H9 (cell line): ENCODE measurements around the gene PALS2. TPM values are rescaled to one million over a fixed set of nuclear protein-coding genes. Genes with fewer than 3 reads are reported as not detected.

ENCODE experiments used
- DNase-seq: peaks from one replicate; pipeline ENCODE4 v3.0.0-alpha.2; 2017
- H2AFZ ChIP-seq: one replicate; pipeline ENCODE4 v1.6.1; 2013; ENCODE audit warnings: mild to moderate bottlenecking, low read length, control low read depth, moderate library complexity
- H2AK5ac ChIP-seq: 2 replicates; pipeline ENCODE4 v1.6.1; 2013; ENCODE audit warnings: low read length, control low read depth, mixed read lengths; ENCODE audit not compliant: insufficient read length
- H2BK120ac ChIP-seq: one replicate; pipeline ENCODE4 v1.6.1; 2013; ENCODE audit warnings: low read depth, mild to moderate bottlenecking, low read length, control low read depth, inconsistent platforms; ENCODE audit not compliant: poor library complexity, severe bottlenecking
- H2BK12ac ChIP-seq: 2 replicates; pipeline ENCODE4 v1.6.1; 2013; ENCODE audit warnings: low read length, control low read depth, mixed read lengths, low read depth; ENCODE audit not compliant: insufficient read length
- H2BK15ac ChIP-seq: 2 replicates; pipeline ENCODE4 v1.6.1; 2013; ENCODE audit warnings: low read depth, low read length, control low read depth
- H2BK20ac ChIP-seq: one replicate; pipeline ENCODE4 v1.6.1; 2013; ENCODE audit warnings: low read depth, mild to moderate bottlenecking, low read length, control low read depth, inconsistent platforms; ENCODE audit not compliant: poor library complexity, severe bottlenecking
- H2BK5ac ChIP-seq: 2 replicates; pipeline ENCODE4 v1.6.1; 2013; ENCODE audit warnings: low read length, control low read depth, mixed read lengths; ENCODE audit not compliant: insufficient read length
- H3K14ac ChIP-seq: 2 replicates; pipeline ENCODE4 v1.6.1; 2013; ENCODE audit warnings: low read length, control low read depth; ENCODE audit not compliant: insufficient read depth
- H3K18ac ChIP-seq: 2 replicates; pipeline ENCODE4 v1.6.1; 2013; ENCODE audit warnings: low read depth, mild to moderate bottlenecking, mixed read lengths, low read length, control low read depth; ENCODE audit not compliant: insufficient read length
- H3K23ac ChIP-seq: 2 replicates; pipeline ENCODE4 v1.6.1; 2013; ENCODE audit warnings: low read length, control low read depth, mixed read lengths, low read depth; ENCODE audit not compliant: insufficient read length
- H3K23me2 ChIP-seq: 2 replicates; pipeline ENCODE4 v1.6.1; 2013; ENCODE audit warnings: low read depth, mild to moderate bottlenecking, mixed read lengths, low read length, control low read depth; ENCODE audit not compliant: insufficient read length, poor library complexity, severe bottlenecking
- H3K27ac ChIP-seq: 2 replicates; pipeline ENCODE4 v1.5.1; 2013; ENCODE audit warnings: low read length, control low read depth, mixed read lengths, low read depth; ENCODE audit not compliant: insufficient read length
- H3K27me3 ChIP-seq: 2 replicates; pipeline ENCODE4 v1.6.1; 2013; ENCODE audit warnings: low read length, control low read depth, inconsistent platforms; ENCODE audit not compliant: insufficient read depth
- H3K4ac ChIP-seq: 2 replicates; pipeline ENCODE4 v1.6.1; 2013; ENCODE audit warnings: low read depth, mild to moderate bottlenecking, control low read depth, inconsistent platforms, low read length, moderate library complexity
- H3K4me1 ChIP-seq: 2 replicates; pipeline ENCODE4 v1.6.1; 2013; ENCODE audit warnings: low read length, control low read depth, inconsistent platforms; ENCODE audit not compliant: insufficient read depth
- H3K4me2 ChIP-seq: 2 replicates; pipeline ENCODE4 v1.6.1; 2013; ENCODE audit warnings: low read length, control low read depth, mixed read lengths; ENCODE audit not compliant: insufficient read length, insufficient read depth
- H3K56ac ChIP-seq: 2 replicates; pipeline ENCODE4 v1.6.1; 2013; ENCODE audit warnings: low read depth, mild to moderate bottlenecking, mixed read lengths, low read length, control low read depth; ENCODE audit not compliant: insufficient read length
- H3K79me1 ChIP-seq: 2 replicates; pipeline ENCODE4 v1.6.1; 2013; ENCODE audit warnings: low read depth, mild to moderate bottlenecking, moderate library complexity, low read length, control low read depth, inconsistent platforms; ENCODE audit not compliant: insufficient read depth, poor library complexity, severe bottlenecking
- H3K79me2 ChIP-seq: 2 replicates; pipeline ENCODE4 v1.6.1; 2013; ENCODE audit warnings: low read length, control low read depth, inconsistent platforms; ENCODE audit not compliant: insufficient read depth
- H3K9ac ChIP-seq: 2 replicates; pipeline ENCODE4 v1.6.1; 2013; ENCODE audit warnings: low read length, control low read depth, mixed read lengths; ENCODE audit not compliant: insufficient read length; ENCODE audit errors: extremely low read depth
- H3K9me3 ChIP-seq: one replicate; pipeline ENCODE4 v1.6.1; 2013; ENCODE audit warnings: low read depth, low read length, inconsistent platforms; ENCODE audit not compliant: control insufficient read depth
- H3T11ph ChIP-seq: one replicate; pipeline ENCODE4 v1.6.1; 2013; ENCODE audit warnings: mild to moderate bottlenecking, low read length, control low read depth, inconsistent platforms
- H4K20me1 ChIP-seq: one replicate; pipeline ENCODE4 v1.6.1; 2013; ENCODE audit not compliant: control insufficient read depth, insufficient read length, insufficient read depth
- H4K5ac ChIP-seq: 2 replicates; pipeline ENCODE4 v1.6.1; 2013; ENCODE audit warnings: low read depth, mild to moderate bottlenecking, mixed read lengths, low read length, control low read depth; ENCODE audit not compliant: insufficient read length
- H4K8ac ChIP-seq: replicated peaks from 2 replicates; pipeline ENCODE4 v1.6.1; 2013; ENCODE audit warnings: low read length, control low read depth, mixed read lengths, low read depth; ENCODE audit not compliant: insufficient read length
- H4K91ac ChIP-seq: 2 replicates; pipeline ENCODE4 v1.6.1; 2013; ENCODE audit warnings: low read depth, mild to moderate bottlenecking, moderate library complexity, mixed read lengths, low read length, control low read depth; ENCODE audit not compliant: insufficient read length
- H3K27ac Mint-ChIP-seq, 3 experiments: 2 replicates in 2 of 3; 3 replicates in 1 of 3; pipeline ENCODE4 v1.8.0; 2020 to 2021; ENCODE audit warnings: mixed read lengths in 3 of 3, mild to moderate bottlenecking in 1 of 3, moderate library complexity in 1 of 3
- H3K27me3 Mint-ChIP-seq: 2 replicates; pipeline ENCODE4 v1.8.0; 2021; ENCODE audit warnings: low read depth, mild to moderate bottlenecking, moderate library complexity, mixed read lengths
- H3K36me3 Mint-ChIP-seq, 3 experiments: 2 replicates in 2 of 3; 3 replicates in 1 of 3; pipeline ENCODE4 v1.8.0; 2020 to 2021; ENCODE audit warnings: low read depth in 3 of 3, mixed read lengths in 3 of 3; ENCODE audit not compliant: insufficient read depth in 1 of 3
- H3K4me1 Mint-ChIP-seq, 2 experiments: 2 replicates each; pipeline ENCODE4 v1.8.0; 2020; ENCODE audit warnings: mixed read lengths in 2 of 2
- H3K4me3 Mint-ChIP-seq, 2 experiments: 2 replicates in 1 of 2; 3 replicates in 1 of 2; pipeline ENCODE4 v1.8.0; 2020 to 2021; ENCODE audit warnings: mild to moderate bottlenecking in 2 of 2, mixed read lengths in 2 of 2, moderate library complexity in 1 of 2
- H3K9me3 Mint-ChIP-seq, 2 experiments: 2 replicates in 1 of 2; 3 replicates in 1 of 2; pipeline ENCODE4 v1.8.0; 2020; ENCODE audit warnings: mild to moderate bottlenecking in 2 of 2, mixed read lengths in 2 of 2, moderate library complexity in 1 of 2
- total RNA-seq: library from RNA; stranded (reverse); gene quantifications from 2 replicates; pipeline ENCODE4 v1.2.1, GENCODE V29; 2021
- TF ChIP-seq, protein P1 (sequence below): fragments of 200-600 bp; sonication (generic); conservative IDR thresholded peaks from 3 replicates; pipeline ENCODE4 v1.8.0; 2021; ENCODE audit warnings: antibody characterized with exemption, mild to moderate bottlenecking

The PALS2 gene
- total RNA-seq, 1 experiment from 2014 or later: 63.1 TPM

DNA sequence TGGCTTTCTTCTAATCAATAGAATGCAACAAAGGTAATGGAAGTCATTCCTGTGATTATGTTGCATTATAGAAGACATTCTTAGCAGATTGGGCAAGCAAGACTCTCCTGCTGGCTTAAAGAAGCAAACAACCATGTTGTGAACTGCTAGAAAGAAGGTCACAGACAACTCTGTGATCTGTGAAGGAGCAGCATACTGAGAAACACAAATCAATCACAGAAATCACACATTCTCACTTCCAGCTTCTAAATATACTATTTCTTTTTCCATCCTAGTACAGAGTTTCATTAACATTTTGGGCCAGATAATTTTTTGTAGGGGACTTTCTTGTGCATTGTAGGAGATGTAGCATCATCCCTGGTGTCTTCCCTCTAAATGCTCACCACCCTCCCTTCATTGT lies 28.0 kb upstream of the PALS2 start:
- no peak overlapping the region for H3K9ac ChIP-seq
- no peak overlapping the region for H3K18ac ChIP-seq
- Mint-ChIP-seq H3K9me3 (no peaks in the 10 kb centered on the region), H3K27ac (no peak overlapping the region), H3K36me3 (no peaks in the 10 kb centered on the region), H3K4me1 (peaks cover 0 to 6% of the 10 kb centered on the region in 2 experiments; a peak in 2 of 4 replicates), H3K27me3 (peaks cover 2% of the 10 kb centered on the region), H3K4me3 (no peak overlapping the region)
- no peak overlapping the region for H4K91ac ChIP-seq
- H2BK5ac ChIP-seq: no peak overlapping the region
- TF ChIP-seq, protein P1, sequence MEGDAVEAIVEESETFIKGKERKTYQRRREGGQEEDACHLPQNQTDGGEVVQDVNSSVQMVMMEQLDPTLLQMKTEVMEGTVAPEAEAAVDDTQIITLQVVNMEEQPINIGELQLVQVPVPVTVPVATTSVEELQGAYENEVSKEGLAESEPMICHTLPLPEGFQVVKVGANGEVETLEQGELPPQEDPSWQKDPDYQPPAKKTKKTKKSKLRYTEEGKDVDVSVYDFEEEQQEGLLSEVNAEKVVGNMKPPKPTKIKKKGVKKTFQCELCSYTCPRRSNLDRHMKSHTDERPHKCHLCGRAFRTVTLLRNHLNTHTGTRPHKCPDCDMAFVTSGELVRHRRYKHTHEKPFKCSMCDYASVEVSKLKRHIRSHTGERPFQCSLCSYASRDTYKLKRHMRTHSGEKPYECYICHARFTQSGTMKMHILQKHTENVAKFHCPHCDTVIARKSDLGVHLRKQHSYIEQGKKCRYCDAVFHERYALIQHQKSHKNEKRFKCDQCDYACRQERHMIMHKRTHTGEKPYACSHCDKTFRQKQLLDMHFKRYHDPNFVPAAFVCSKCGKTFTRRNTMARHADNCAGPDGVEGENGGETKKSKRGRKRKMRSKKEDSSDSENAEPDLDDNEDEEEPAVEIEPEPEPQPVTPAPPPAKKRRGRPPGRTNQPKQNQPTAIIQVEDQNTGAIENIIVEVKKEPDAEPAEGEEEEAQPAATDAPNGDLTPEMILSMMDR: no peak
- H2BK20ac ChIP-seq: no peak overlapping the region
- no peak overlapping the region for H4K8ac ChIP-seq
- no peaks in the 10 kb centered on the region for H3K79me1 ChIP-seq
- H3K9me3 ChIP-seq: no peaks in the 10 kb centered on the region
- H3K27me3 ChIP-seq: no peaks in the 10 kb centered on the region
- H3K79me2 ChIP-seq: no peaks in the 10 kb centered on the region
- H3K4ac ChIP-seq: no peak overlapping the region
- no peak overlapping the region for H2AK5ac ChIP-seq
- H3K4me2 ChIP-seq: no peak overlapping the region
- DNase-seq: no peak
- no peak overlapping the region for H3T11ph ChIP-seq
- H3K56ac ChIP-seq: no peak overlapping the region
- H3K23me2 ChIP-seq: no peaks in the 10 kb centered on the region
- H2BK12ac ChIP-seq: no peak overlapping the region
- no peak overlapping the region for H3K14ac ChIP-seq
- H3K27ac ChIP-seq: no peak overlapping the region
- no peak overlapping the region for H3K23ac ChIP-seq
- no peak overlapping the region for H4K5ac ChIP-seq
- H2BK15ac ChIP-seq: no peak overlapping the region
- H4K20me1 ChIP-seq: no peaks in the 10 kb centered on the region
- H2BK120ac ChIP-seq: no peak overlapping the region
- no peak overlapping the region for H2AFZ ChIP-seq
- H3K4me1 ChIP-seq: no peaks in the 10 kb centered on the region
